Neural progenitor cell (in vitro differentiated cells): ENCODE measurements around the gene NUFIP1. TPM values are rescaled to one million over a fixed set of nuclear protein-coding genes. Genes with fewer than 3 reads are reported as not detected.
A peak's percentile ranks its signal among the peaks of the same experiment; 100 is the strongest.

ENCODE experiments used
- DNase-seq: peaks from one replicate; pipeline ENCODE4 v3.0.0-alpha.2; 2016; ENCODE audit warnings: low spot score
- H2AFZ ChIP-seq: fragments of 200-600 bp; sonication (generic); replicated peaks from 2 replicates; pipeline ENCODE4 v1.6.1; 2016; ENCODE audit warnings: antibody characterized with exemption
- H3F3A ChIP-seq: fragments of 200-600 bp; sonication (generic); 2 replicates; pipeline ENCODE4 v1.6.1; 2016; ENCODE audit warnings: antibody characterized with exemption, low read depth
- H3K27ac ChIP-seq: fragments of 200-600 bp; sonication (generic); 2 replicates; pipeline ENCODE4 v1.5.1; 2016; ENCODE audit warnings: mild to moderate bottlenecking
- H3K27me3 ChIP-seq: fragments of 200-600 bp; sonication (generic); 2 replicates; pipeline ENCODE4 v1.6.1; 2016; ENCODE audit warnings: mild to moderate bottlenecking, moderate library complexity
- H3K36me3 ChIP-seq: fragments of 200-600 bp; sonication (generic); 2 replicates; pipeline ENCODE4 v1.5.1; 2016
- H3K4me1 ChIP-seq: fragments of 200-600 bp; sonication (generic); 2 replicates; pipeline ENCODE4 v1.6.1; 2016; ENCODE audit warnings: mixed run types
- H3K4me2 ChIP-seq: fragments of 200-600 bp; sonication (generic); 2 replicates; pipeline ENCODE4 v1.6.1; 2016
- H3K4me3 ChIP-seq: fragments of 200-600 bp; sonication (generic); 2 replicates; pipeline ENCODE4 v1.5.1; 2016
- H3K79me2 ChIP-seq: fragments of 200-600 bp; sonication (generic); 2 replicates; pipeline ENCODE4 v1.6.1; 2016; ENCODE audit warnings: low read depth
- H3K9ac ChIP-seq: fragments of 200-600 bp; sonication (generic); 2 replicates; pipeline ENCODE4 v1.6.1; 2016
- H3K9me3 ChIP-seq: fragments of 200-600 bp; sonication (generic); 2 replicates; pipeline ENCODE4 v1.5.1; 2016; ENCODE audit warnings: low read depth
- H4K20me1 ChIP-seq: fragments of 200-600 bp; sonication (generic); 2 replicates; pipeline ENCODE4 v1.6.1; 2016; ENCODE audit warnings: low read depth
- H3K27ac Mint-ChIP-seq: 3 replicates; pipeline ENCODE4 v1.8.0; 2021; ENCODE audit warnings: mixed read lengths
- H3K27me3 Mint-ChIP-seq: 2 replicates; pipeline ENCODE4 v1.8.0; 2022; ENCODE audit warnings: low read depth, mild to moderate bottlenecking, inconsistent platforms, moderate library complexity, mixed read lengths; ENCODE audit not compliant: insufficient read depth
- H3K36me3 Mint-ChIP-seq: 3 replicates; pipeline ENCODE4 v1.8.0; 2021; ENCODE audit warnings: mixed read lengths
- H3K4me1 Mint-ChIP-seq: 3 replicates; pipeline ENCODE4 v1.8.0; 2021; ENCODE audit warnings: mixed read lengths
- H3K4me3 Mint-ChIP-seq: 3 replicates; pipeline ENCODE4 v1.8.0; 2021; ENCODE audit warnings: mild to moderate bottlenecking, moderate library complexity, mixed read lengths
- H3K9me3 Mint-ChIP-seq: 3 replicates; pipeline ENCODE4 v1.8.0; 2020; ENCODE audit warnings: mixed read lengths
- EZH2 ChIP-seq: fragments of 200-600 bp; sonication (generic); IDR thresholded peaks from 2 replicates; pipeline ENCODE4 v1.6.1; 2017; ENCODE audit warnings: antibody characterized with exemption, mild to moderate bottlenecking, moderate library complexity
- EZH2phosphoT487 ChIP-seq: fragments of 200-600 bp; sonication (generic); IDR thresholded peaks from 2 replicates; pipeline ENCODE4 v1.6.1; 2017; ENCODE audit warnings: antibody characterized with exemption
- total RNA-seq: library from RNA; depleted of rRNA; stranded (reverse); fragments of >200 nt; gene quantifications from 2 replicates; pipeline ENCODE4 v1.2.3, GENCODE V29; 2015; ENCODE audit warnings: low replicate concordance
- TF ChIP-seq, protein P1 (sequence below): fragments of 200-600 bp; sonication (generic); IDR thresholded peaks from 2 replicates; pipeline ENCODE4 v1.5.1; 2017; ENCODE audit warnings: antibody characterized with exemption, mild to moderate bottlenecking

Gene NUFIP1
- total RNA-seq, 1 donor from 2014 or later: 12.9 TPM

DNA sequence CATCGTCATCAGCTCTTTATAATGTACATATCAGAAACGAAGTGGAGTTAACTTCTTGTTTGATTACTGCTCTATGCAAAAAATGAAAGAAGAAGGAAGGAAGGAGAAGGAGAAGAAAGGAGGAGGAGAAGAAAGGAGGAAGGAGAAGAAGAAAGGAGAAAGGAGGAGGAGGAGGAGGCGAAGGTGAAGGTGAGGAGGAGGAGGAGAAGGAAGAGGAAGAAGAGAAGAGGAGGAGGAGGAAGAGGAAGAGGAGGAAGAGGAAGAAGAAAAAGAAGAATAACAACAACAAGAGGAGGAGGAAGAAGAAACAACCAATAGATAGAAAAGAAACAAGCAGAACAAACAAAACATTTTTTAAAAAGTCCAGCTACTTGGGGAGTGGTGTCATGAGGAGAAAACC is 13.1 kb downstream of the NUFIP1 start:
- no peaks in the 10 kb centered on the region for H3K4me1 ChIP-seq
- Mint-ChIP-seq H3K4me3 (no peak overlapping the region), H3K4me1 (no peaks in the 10 kb centered on the region), H3K9me3 (no peaks in the 10 kb centered on the region), H3K27ac (no peak overlapping the region), H3K36me3 (peaks cover 7% of the 10 kb centered on the region), H3K27me3 (peaks cover 3% of the 10 kb centered on the region)
- H2AFZ ChIP-seq: no peak overlapping the region
- no peak for DNase-seq
- TF ChIP-seq EZH2phosphoT487 (no peak), EZH2 (no peak)
- TF ChIP-seq, protein P1, sequence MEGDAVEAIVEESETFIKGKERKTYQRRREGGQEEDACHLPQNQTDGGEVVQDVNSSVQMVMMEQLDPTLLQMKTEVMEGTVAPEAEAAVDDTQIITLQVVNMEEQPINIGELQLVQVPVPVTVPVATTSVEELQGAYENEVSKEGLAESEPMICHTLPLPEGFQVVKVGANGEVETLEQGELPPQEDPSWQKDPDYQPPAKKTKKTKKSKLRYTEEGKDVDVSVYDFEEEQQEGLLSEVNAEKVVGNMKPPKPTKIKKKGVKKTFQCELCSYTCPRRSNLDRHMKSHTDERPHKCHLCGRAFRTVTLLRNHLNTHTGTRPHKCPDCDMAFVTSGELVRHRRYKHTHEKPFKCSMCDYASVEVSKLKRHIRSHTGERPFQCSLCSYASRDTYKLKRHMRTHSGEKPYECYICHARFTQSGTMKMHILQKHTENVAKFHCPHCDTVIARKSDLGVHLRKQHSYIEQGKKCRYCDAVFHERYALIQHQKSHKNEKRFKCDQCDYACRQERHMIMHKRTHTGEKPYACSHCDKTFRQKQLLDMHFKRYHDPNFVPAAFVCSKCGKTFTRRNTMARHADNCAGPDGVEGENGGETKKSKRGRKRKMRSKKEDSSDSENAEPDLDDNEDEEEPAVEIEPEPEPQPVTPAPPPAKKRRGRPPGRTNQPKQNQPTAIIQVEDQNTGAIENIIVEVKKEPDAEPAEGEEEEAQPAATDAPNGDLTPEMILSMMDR: no peak
- peaks cover 14% of the 10 kb centered on the region for H3K79me2 ChIP-seq
- H3K27me3 ChIP-seq: no peaks in the 10 kb centered on the region
- no peak overlapping the region for H3K4me3 ChIP-seq
- peaks cover 7% of the 10 kb centered on the region for H3F3A ChIP-seq
- no peak overlapping the region for H3K4me2 ChIP-seq
- peaks cover 12% of the 10 kb centered on the region for H4K20me1 ChIP-seq
- H3K36me3 ChIP-seq: peaks cover 14% of the 10 kb centered on the region
- H3K27ac ChIP-seq: no peak overlapping the region
- H3K9ac ChIP-seq: no peak overlapping the region
- H3K9me3 ChIP-seq: no peaks in the 10 kb centered on the region

DNA sequence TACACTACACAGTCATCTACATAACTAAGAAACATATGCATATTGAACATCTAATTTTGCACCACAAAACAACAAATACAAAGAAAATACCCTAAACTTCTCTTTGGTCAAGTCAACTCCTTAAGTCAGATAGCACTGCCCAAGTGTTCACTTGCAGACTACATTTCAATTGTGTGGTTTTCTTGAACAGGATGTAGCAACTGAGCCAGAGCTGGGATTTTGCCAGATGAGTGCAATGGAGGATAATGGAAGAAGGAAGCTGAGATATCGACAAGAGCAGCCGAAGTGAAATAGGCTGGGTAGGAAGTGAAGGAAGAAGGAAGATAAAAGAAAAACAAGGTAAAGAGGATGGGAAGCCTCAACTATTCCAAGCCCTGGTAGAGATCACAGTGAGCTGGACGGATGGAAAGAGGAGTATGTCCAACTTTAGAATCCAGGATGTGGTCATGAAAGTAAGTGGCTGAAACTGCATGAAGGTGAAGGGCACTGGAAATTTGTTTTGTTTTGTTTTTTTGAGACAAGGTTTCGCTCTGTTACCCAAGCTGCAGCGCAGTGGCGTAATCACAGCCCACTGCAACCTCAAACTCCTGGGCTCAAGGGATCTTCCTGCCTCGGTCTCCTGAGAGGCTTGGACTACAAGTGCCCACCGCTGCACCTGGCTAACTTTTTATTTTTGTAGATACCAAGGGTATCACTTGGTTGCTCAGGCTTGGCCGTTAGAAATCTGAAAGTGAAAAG is 15.0 kb downstream of the NUFIP1 start:
- Histone ChIP-seq H3K79me2 (peaks cover 19% of the 10 kb centered on the region), H3K9ac (no peak overlapping the region)
- no peaks in the 10 kb centered on the region for H3K4me1 Mint-ChIP-seq

DNA sequence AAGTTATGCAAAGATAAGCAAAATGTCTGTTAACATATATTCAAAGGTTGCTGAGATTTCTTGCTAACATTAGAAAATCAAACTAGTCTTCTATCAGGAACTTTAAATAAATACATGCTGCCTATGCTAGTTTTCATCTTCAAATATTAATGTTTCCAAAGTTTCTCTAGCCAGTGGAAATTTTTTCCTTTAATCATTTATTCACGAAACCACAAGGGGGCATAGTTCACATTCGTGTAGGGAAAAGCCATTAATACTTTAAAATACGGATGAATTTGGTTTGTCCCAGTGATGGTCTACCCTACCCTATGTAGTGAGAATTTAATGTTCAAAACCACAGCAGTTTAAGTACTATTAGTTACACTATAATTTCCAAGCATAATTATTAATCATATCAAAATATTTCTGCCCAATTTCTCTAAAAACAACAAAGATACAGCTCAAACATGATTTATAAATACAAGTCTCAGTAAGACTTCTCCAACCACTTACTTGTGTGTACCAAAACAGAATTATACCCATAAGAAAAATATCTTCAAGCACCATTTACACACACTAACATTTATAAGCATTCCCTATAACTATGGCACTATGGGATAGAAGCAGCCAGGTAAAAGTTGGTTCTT is 16.2 kb downstream of the NUFIP1 start:
- TF ChIP-seq, protein P1: peak; percentile 72
- TF ChIP-seq EZH2 (no peak), EZH2phosphoT487 (no peak)
- H3K4me3 Mint-ChIP-seq: no peak overlapping the region

More for the DNA sequence above, 15.0 kb downstream of the NUFIP1 start:
- H3K27me3 ChIP-seq: no peaks in the 10 kb centered on the region
- H3K9me3 ChIP-seq: no peaks in the 10 kb centered on the region
- Mint-ChIP-seq H3K36me3 (peaks cover 7% of the 10 kb centered on the region), H3K27ac (no peak overlapping the region), H3K4me3 (no peak overlapping the region), H3K27me3 (peaks cover 3% of the 10 kb centered on the region), H3K9me3 (no peaks in the 10 kb centered on the region)
- no peak overlapping the region for H3K4me3 ChIP-seq
- H3K36me3 ChIP-seq: peaks cover 7% of the 10 kb centered on the region
- DNase-seq: no peak
- H3K27ac ChIP-seq: no peak overlapping the region
- TF ChIP-seq EZH2phosphoT487 (no peak), EZH2 (no peak)
- TF ChIP-seq, protein P1: no peak
- no peak overlapping the region for H2AFZ ChIP-seq
- H3F3A ChIP-seq: peaks cover 13% of the 10 kb centered on the region
- H4K20me1 ChIP-seq: peaks cover 12% of the 10 kb centered on the region
- no peak overlapping the region for H3K4me2 ChIP-seq
- peaks cover 4% of the 10 kb centered on the region for H3K4me1 ChIP-seq

More for the DNA sequence above, 16.2 kb downstream of the NUFIP1 start:
- Mint-ChIP-seq H3K9me3 (no peaks in the 10 kb centered on the region), H3K4me1 (no peaks in the 10 kb centered on the region), H3K27ac (no peak overlapping the region), H3K36me3 (peaks cover 7% of the 10 kb centered on the region), H3K27me3 (no peaks in the 10 kb centered on the region)
- no peak overlapping the region for H3K9ac ChIP-seq
- no peaks in the 10 kb centered on the region for H3K9me3 ChIP-seq
- DNase-seq: peak; percentile 32
- peaks cover 4% of the 10 kb centered on the region for H3K4me1 ChIP-seq
- no peaks in the 10 kb centered on the region for H3K36me3 ChIP-seq
- peaks cover 13% of the 10 kb centered on the region for H3F3A ChIP-seq
- no peak overlapping the region for H3K27ac ChIP-seq
- H4K20me1 ChIP-seq: peaks cover 10% of the 10 kb centered on the region
- H3K79me2 ChIP-seq: peaks cover 26% of the 10 kb centered on the region
- H3K4me3 ChIP-seq: no peak overlapping the region
- no peak overlapping the region for H3K4me2 ChIP-seq
- no peak overlapping the region for H2AFZ ChIP-seq
- no peaks in the 10 kb centered on the region for H3K27me3 ChIP-seq
